ENCODE data around the gene CSNK1A1L.

DNA sequence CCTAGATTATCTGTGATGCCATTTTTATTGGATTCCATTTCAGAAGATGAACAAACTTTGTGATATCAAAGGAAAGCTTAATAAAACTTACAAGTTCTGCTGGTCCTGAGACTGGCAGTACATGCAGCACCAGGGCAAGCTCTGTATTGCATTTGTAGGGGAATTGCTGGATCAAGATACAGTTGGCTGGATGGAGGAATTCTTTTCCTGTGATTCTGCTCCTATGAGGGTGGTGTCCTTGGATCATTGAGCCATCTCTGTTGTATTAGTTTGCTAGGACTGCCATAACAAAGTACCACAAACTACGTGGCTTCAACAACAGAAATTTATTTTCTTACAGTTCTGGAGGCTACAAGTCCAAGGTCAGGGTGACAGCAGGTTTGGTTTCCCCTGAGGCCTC lies 33.9 kb upstream of the CSNK1A1L start:
- TF ChIP-seq POLR2AphosphoS5 (IDR thresholded peaks at IDR 0.05; ENCODE audit: low read depth, low read length) (no peak), FOXP2 (optimal IDR thresholded peaks at IDR 0.05; ENCODE audit: borderline replicate concordance, extremely low read depth, extremely low read length, insufficient read depth) (no peak), REST (IDR thresholded peaks at IDR 0.05; ENCODE audit: insufficient read depth in 1 of 2, low read depth in 2 of 2, low read length in 2 of 2) (no peak), TAF1 (IDR thresholded peaks at IDR 0.05; ENCODE audit: borderline replicate concordance, insufficient read depth, low read length) (no peak), SIN3A (IDR thresholded peaks at IDR 0.05; ENCODE audit: borderline replicate concordance, insufficient read depth, low read length) (no peak)
